HG02852 (cell line): ENCODE results near the gene ATP5PO.
"Not testable (repeated sequence)": the region's sequence is repeated elsewhere in the genome, so short reads cannot be mapped to it uniquely, and the experiment has no call there.

ENCODE experiments used
- ATAC-seq: cut with Tn5 transposase; IDR thresholded peaks from one replicate; pipeline ENCODE4 v1.9.1; 2021; ENCODE audit warnings: mild to moderate bottlenecking, moderate library complexity; ENCODE audit not compliant: unreplicated experiment

ATP5PO gene

DNA sequence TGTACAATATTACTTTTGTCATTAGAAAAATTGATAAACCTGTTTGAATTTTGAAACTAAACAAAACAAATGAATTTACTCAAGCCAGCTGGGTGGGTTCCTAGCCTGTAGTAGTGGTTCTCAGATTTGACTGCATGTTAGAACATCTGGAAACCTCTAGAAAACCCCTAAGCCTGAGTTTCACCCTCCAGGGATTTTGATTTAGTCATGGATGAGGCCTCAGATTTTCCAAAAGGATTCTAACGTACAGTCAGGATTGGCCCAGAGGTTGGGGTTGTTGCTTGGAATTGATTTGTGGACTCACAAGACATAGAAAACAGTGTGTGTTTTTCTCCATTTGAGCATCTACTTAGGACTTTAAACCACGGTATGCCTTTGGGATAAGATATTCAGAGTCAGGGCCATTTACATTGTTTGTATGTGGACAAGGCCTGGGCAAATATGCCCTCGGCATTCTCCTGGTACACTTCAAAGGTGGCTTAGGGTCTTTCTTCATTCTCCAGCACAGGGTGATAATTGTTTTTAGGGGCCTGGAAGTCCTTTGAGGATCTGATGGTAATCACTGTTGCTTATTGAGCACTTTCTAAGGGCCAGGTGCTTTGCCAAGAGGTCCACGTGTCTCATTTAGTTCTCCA is 42.6 kb downstream of the ATP5PO start:
- ATAC-seq = no peak

DNA sequence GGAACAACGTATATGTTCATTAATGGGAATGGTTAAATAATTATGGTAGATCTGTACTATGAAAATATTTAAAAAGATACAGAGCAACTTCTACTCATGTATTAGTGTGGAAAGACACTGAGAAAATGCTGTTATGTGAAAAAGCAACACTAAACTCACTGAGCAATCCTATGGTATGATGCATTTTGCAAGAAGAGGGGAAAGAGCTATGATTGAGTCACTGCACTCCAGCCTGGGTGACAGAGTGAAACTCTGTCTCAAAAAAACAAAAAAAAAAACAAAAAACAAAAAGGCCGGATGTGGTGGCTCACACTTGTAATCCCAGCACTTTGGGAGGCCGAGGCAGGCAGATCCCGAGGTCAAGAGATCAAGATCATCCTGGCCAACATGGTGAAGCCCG is 44.4 kb downstream of the ATP5PO start:
- no peak for ATAC-seq

DNA sequence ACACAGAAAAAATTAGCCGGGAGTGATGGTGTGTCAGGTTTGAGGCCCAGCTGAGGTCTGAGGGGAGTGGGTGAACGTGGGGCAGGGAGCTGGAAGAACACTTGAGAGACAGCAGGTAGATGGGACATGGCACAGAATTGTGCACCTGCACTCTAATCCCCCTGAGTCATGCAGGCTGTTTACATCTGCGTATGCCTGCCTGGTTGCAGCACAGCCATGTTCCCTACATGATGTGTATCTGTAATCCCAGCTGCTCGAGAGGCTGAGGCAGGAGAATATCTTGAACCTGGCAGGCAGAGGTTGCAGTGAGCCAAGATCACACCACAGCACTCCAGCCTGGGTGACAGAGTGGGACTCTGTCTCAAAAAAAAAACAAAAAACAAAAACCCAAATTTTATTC is 44.8 kb downstream of the ATP5PO start:
- no peak for ATAC-seq

DNA sequence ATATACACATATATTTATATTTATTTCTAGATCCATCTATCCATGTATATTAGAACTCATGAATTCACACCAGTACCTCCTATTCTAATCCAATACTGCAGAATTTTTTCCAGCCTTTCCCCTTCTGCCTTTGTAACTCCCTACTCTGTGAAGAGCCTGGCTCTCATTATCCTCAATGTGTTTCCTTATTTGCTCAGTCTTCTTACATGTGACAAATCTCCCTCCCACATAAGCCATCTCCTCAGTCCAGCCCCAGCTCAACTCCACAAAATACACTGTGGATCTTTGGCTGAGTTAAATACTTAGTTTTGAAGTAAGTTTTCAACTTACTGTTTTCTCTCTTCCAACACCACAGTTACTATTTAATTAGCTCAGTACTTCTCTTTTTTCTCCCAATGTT is 45.7 kb downstream of the ATP5PO start:
- no peak for ATAC-seq

DNA sequence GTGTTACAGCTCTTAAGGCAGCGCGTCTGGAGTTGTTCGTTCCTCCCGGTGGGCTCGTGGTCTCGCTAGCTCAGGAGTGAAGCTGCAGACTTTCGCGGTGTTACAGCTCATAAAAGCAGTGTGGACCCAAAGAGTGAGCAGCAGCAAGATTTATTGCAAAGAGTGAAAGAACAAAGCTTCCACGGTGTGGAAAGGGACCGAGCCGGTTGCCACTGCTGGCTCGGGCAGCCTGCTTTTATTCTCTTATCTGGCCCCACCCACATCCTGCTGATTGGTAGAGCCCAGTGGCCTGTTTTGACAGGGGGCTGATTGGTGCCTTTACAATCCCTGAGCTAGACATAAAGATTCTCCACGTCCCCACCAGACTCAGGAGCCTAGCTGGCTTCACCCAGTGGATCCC is 47.7 kb downstream of the ATP5PO start:
- not testable (repeated sequence) for ATAC-seq

DNA sequence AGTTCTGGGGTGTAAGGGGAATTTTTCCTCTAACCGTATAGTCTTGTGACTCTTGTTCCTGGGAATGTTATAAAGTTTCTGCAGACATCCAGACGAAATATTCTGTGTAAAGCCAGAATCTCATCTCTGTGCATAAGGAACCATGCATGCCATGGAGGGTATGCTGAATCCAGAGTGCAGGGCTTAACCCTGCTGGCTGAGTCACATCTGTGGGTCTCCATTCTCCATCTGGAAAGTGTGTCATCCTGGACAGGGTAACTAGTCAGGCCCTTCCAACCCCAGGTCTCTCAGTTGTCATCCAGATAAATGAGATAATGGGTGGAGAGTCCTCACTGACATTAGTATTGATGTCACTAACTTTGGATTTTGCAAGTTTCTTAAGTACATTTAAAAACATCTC is 48.8 kb downstream of the ATP5PO start:
- ATAC-seq = no peak

DNA sequence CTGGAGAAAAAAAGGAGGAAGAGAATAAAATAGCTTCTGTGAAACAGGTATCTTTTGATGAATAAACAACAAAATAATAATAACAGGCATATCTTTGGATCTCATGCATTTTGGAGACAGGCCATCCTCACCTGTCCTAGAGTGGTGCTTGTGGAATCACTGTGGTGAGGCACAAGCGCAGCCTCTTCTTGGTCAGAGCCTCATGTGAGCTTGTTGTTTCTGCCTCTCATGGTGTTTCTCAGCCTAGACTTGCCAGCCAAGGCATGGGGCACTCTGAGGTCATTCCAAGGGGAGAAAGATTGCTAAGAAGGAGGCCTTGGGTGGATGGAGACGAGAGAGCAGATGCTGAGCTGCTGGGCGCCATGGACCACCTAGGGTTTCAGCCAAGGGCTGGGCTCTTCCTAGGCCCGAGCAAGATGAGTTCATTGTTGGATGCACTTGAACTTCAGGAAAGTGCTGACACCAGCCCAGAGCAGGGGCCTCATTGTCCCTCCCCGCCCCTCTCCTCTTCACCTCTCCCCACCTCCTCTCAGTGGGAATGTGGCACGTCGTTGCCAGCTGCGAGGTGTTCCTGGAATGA is 49.5 kb downstream of the ATP5PO start:
- ATAC-seq = no peak

DNA sequence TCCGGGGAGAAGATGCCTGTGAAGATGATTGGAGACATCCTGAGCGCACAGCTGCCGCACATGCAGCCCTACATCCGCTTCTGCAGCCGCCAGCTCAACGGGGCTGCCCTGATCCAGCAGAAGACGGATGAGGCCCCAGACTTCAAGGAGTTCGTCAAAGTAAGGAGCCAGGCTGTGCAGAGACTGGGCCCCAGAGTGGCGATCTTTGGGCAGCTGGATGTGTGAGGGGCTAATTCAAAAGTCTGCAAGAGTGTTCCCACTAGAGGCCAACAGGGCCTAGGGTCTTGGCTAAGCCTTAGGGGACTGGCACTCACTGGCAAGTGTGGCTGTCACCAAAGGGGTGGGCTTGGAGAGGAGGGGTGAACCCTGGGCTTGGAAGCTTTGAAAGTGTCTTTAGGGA is 50.4 kb downstream of the ATP5PO start:
- no peak for ATAC-seq

DNA sequence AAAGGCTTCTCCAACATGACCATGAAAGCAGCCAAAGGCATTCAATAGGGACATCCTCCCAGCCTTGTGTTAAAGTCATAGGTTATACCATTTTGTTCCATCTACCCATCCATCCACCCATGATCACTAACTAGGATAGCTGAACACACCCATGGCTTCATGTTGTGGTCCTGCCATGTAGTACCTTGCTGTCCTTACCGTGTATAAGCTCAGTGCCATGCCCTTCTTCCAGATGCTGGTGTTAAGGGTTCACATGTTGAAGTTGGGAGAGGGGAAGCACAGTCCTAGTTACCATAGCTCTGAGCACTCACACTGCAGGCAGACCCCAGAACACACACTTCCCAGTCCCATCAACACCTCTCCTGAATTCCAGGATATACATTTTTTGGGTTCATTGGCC is 51.5 kb downstream of the ATP5PO start:
- no peak for ATAC-seq

DNA sequence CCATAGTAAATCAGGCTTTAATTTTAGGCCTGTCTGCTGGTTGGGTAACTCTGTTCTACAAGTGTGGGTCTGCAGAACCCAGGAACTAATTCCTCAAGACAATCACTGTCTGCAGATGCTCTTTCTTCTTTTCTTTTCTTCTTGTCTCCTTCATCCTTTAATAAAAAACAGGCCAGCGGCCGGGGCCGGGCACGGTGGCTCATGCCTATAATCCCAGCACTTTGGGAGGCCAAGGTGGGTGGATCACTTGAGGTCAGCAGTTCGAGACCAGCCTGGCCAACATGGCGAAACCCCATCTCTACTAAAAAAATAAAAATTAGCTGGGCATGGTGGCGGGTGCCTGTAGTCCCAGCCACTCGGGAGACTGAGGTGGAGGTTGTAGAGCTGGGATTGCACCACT is 52.4 kb downstream of the ATP5PO start:
- ATAC-seq = not testable (repeated sequence)

DNA sequence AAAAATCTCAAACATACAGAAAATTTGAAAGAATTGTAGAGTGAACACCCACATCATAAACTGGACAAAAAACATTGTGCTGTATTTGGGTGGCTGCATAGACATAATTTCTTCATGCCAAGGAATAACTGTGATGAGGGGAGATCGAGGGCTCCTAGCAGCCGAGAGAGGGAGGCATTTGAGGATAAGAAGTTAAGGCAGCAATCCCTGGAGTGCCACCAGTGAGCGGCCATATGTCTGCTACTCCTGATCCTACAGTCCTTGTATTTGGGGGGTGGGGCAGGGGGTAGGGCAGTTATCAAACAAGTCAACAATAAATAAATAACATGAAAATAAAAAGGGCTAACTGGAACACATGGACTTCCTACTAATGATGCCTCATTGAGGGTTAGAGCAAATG is 54.5 kb downstream of the ATP5PO start:
- no peak for ATAC-seq

DNA sequence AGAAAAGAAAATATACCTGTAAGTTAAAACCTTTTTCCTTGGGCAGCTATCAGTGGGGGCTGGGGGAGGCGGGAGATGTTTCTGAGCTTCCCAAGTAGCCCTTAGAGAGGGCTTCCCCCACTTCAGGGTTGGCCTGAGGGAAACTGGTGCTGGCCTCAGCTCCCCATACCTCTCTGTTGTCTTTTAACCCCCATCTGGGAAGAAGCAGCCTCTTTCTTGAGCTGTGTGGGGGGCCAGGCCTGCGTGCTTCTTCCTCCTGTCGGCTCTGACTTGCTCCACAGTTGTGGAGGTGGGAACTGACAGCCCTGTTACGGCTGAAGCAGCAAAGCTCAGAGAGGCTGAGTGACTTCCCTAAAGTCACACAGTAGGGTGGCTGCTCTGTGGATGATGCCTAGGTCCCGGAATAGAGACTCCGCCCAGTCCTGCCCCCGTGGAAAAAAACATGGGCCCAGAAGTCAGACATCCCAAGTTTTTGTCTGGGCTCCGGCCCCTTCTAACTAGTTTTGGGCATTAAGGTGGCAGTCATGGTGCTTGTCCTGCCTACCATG is 55.2 kb downstream of the ATP5PO start:
- ATAC-seq = no peak

DNA sequence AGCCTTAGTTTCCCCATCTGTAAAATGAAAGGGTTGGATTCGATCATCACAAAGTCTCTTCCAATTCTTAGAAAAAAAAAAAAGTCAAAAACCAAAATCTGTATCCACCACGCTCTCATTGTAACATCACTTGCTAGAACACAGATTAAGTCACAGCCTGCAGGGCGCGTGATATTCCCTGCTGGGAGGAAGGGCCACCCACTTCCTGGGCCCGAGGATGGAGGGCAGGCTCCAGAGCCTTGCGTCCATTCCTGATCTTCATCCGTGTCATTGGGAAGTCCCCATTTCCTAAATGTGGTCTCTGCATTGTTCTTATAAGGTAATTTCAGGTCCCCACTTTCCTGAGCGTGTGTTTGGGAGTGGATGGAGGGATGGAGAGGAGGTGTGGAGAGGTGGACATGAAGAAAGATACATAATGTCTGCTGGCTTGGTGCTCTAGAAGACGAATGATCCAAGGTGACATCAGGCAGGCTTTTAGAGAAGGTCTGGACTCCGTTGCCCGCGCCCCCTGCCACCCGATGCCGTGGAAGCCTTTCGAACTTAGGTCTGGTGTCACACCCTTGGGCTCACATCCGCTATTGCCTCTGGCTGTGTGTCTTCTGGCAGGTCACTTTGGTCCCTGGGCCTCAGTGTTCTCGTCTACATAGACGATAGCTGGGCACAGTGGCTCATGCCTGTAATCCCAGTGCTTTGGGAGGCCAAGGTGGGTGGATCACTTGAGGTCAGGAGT is 56.1 kb downstream of the ATP5PO start:
- no peak for ATAC-seq

DNA sequence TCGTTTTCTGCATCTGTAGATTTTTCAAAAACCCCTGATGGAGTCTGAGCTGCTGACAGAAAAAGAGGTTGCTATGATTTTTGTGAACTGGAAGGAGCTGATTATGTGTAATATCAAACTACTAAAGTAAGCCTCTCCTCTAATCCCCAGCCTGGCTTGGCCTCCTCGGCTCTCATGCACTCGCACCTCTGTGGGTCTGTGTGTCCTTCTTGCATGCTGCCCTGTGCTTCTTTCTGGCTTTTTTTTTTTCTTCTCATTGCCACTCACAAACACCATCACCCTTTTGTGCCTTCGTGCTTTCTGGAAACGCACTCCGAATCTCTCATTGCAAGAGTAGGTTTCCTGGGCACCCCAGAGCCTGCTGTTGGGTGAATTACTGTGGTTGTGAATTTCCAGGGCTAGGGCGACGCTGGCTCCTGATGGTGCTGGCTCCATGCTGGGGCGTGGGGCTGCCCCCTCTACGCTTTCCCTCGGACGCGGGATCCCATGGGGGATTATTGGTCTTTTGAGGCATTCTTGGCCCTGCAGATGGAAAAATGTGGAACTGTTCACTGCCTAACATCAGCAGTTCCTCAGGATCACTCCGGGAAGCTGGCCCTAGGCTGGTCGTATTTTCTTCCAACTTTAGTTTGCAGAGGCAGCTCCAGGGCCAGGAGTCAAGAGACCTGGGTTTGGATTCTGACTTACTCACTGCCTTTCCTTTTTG is 56.8 kb downstream of the ATP5PO start:
- ATAC-seq = no peak

DNA sequence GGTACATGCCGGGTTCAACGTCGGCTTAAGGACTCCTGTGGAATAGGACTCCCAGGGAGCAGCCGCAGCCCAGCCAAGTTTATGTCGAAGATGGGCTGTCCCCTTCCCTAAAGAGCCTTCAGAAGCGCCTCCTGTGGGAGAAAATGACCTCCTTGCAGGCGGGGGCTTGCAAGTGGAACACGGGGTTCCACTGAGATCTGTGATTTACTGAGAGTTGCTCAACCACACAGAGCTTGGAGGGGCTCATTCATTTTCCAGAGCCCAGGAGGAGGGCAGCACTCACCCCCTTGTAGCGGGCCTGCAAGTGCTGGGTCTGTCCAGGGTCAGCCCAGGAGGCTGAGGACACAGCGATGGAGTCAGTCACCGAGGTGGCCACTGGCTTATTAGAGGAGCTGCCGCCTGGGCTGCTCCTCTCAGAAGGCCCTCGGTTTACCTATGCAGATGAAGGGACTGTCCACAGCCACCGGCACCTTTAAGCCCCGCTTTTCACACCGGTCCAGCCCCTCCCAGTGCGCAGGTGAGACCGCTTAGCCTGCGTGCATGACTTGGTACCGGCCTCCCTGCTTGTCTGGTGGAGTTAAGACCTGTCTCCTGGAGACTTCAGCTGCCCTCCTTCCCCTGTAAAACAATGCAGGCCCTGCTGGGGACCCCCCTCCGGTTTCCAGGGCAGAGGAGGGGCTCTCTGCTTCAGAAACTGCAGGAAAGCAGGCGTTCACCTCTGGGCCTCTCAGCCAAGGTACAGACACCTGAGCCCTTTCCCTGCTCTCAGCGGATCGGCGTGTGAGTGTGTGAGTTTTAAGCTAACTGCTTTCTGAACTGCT is 57.5 kb downstream of the ATP5PO start:
- no peak for ATAC-seq

DNA sequence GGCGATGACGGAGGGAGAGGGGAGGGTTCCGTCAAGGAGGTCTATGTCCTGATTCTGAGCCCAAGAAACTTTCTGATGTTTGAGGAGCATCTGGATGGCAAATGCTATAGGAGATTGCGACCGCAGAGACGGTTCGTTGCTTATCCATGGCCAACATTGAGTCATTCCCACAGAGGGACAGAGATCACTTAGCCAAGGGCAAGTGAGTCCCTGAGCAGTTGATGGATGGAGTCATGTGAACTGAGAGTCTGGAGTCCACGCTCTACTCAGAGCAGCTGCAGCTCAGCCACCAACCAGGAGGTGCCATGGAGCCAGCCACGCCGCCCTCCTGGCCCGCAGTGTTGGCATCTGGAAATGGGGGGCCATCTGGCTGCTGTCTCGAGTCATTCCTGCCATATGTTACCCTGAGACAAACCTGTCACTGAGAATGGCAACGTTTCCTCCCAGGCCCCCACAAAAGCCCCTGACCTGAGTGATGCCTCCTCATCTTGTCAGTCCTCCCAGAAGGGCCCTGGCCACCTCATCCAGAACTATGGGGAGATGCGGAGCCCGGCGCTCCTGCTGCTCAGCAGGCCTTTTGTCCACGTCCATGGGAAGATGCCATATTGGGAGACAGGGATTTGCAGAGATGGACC is 58.6 kb downstream of the ATP5PO start:
- ATAC-seq = no peak

DNA sequence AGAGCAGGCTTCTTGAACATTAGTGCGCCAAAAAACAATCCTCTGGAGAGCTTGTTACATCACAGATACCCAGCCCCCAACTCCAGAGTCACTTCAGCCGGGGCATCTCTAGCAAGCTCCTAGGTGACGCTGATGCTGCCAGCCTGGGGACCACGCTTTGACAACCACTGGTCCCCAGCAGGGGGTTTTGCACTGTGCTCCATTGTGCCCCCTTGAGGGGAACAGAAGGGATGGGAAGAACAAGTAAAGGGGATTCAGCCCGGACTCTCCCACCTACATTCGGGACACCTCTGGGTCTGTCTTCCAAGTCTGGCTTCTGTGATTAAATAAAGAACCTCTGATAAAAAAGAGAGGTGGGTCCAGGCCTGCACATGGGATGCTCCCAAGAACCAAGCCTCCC is 60.4 kb downstream of the ATP5PO start:
- ATAC-seq = no peak

DNA sequence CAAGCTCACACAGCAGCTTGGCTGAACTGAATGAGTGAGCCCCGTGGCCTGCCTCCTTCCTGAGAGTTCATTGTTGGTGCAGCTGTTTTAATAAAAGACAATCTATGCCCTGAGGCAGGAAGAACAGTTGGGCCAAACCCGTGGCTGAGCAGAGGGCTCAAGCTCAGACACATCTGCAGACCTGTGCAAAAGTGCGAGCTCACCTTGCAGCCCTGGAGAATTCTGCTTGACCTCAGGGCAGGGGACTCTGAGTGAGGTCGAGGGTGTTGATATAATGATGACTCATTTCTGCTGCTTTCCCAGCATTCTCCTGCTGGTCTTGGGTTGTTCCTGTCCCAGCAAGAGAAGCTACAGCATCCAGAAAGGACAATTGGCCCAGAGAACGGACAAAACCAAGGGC is 61.0 kb downstream of the ATP5PO start:
- ATAC-seq = no peak
